Stomach (tissue), 9 donors: Measurements from ENCODE around the gene NUP93. TPM values are rescaled to one million over a fixed set of nuclear protein-coding genes. Genes with fewer than 3 reads are reported as not detected.
"Not testable (repeated sequence)": the region's sequence is repeated elsewhere in the genome, so short reads cannot be mapped to it uniquely, and the experiment has no call there.

Source experiments
- DNase-seq, 2 donors: peaks; one replicate each; pipeline versions ENCODE4 v3.0.0 to v3.0.0-alpha.2; 2013 to 2019
- H3K27ac ChIP-seq, 5 donors: fragments of 200-600 bp in 4 of 5; sonication (generic) in 4 of 5; one replicate each; pipeline ENCODE4 v1.5.1; 2013 to 2019; ENCODE audit warnings: mild to moderate bottlenecking in 1 of 5, moderate library complexity in 1 of 5
- H3K27me3 ChIP-seq, 3 donors: fragments of 200-600 bp; sonication (generic); one replicate each; pipeline ENCODE4 v1.5.1; 2017 to 2019; ENCODE audit warnings: mixed run types in 1 of 3
- H3K36me3 ChIP-seq, 4 donors: fragments of 200-600 bp; sonication (generic); 1 replicate in 3 of 4; 2 replicates in 1 of 4; pipeline ENCODE4 v1.5.1; 2016 to 2019
- H3K4me1 ChIP-seq, 4 donors: fragments of 200-600 bp; sonication (generic); one replicate each; pipeline ENCODE4 v1.5.1; 2016 to 2019
- H3K4me3 ChIP-seq, 4 donors: fragments of 200-600 bp; sonication (generic) in 3 of 4; one replicate each; pipeline ENCODE4 v1.5.1; 2016 to 2019; ENCODE audit warnings: mild to moderate bottlenecking in 1 of 4
- H3K9me3 ChIP-seq, 4 donors: fragments of 200-600 bp; sonication (generic); one replicate each; pipeline ENCODE4 v1.5.1; 2016 to 2019
- EP300 ChIP-seq: sonication (generic); formaldehyde crosslinking; IDR thresholded peaks from one replicate; pipeline ENCODE4 v1.6.1; 2017; ENCODE audit warnings: antibody characterized with exemption
- POLR2A ChIP-seq, 4 donors: fragments of 450-650 bp; IDR thresholded peaks; one replicate each; pipeline ENCODE4 v1.6.1; 2016; ENCODE audit warnings: antibody characterized with exemption in 4 of 4, control low read depth in 2 of 4, mild to moderate bottlenecking in 1 of 4, moderate library complexity in 1 of 4
- POLR2AphosphoS5 ChIP-seq, 3 donors: sonication (generic); formaldehyde crosslinking; IDR thresholded peaks; one replicate each; pipeline ENCODE4 v1.6.1; 2016; ENCODE audit warnings: antibody characterized with exemption in 3 of 3
- WGBS, 5 donors: extraction: QIAGEN DNeasy Blood & Tissue Kit in 3 of 5; methylation state at CpG; one replicate each; pipeline versions ENCODE4 v1.1.5 to v1.1.7; 2013 to 2018; 5-methylcytosine and 5-hydroxymethylcytosine counted together
- intact Hi-C: fragments of 100-400 bp; cut with DNase I; formaldehyde crosslinking; loops from one replicate; pipeline ENCODE4 v1.15.1; 2023; ENCODE audit warnings: low total_unique reads
- polyA plus RNA-seq, 3 donors: library from polyadenylated mRNA; stranded (reverse); fragments of 200-250 nt; gene quantifications; one replicate each; pipeline ENCODE4 v1.2.3, GENCODE V29; 2013
- total RNA-seq, 5 donors: library from RNA; depleted of rRNA; stranded (reverse); fragments of >200 nt; gene quantifications; one replicate each; pipeline versions ENCODE4 v1.1.0 to v1.2.3, GENCODE V29; 2014 to 2016
- TF ChIP-seq, protein P1 (sequence below), 7 experiments: fragments of 450-650 bp in 4 of 7; fragments of 200-600 bp in 3 of 7; sonication (generic) in 3 of 7; IDR thresholded peaks; one replicate each; pipeline ENCODE4 v1.5.1; 2016 to 2019; ENCODE audit warnings: antibody characterized with exemption in 7 of 7, control low read depth in 2 of 7, mild to moderate bottlenecking in 1 of 7
- donor health status: healthy with polysubstance abuse.
- donor health status: Bipolar disorder and iron deficiency.
- donor health status: healthy.

NUP93 gene
- total and polyA plus RNA-seq, 8 donors = 26.7 to 184 (median 47.2) TPM

DNA sequence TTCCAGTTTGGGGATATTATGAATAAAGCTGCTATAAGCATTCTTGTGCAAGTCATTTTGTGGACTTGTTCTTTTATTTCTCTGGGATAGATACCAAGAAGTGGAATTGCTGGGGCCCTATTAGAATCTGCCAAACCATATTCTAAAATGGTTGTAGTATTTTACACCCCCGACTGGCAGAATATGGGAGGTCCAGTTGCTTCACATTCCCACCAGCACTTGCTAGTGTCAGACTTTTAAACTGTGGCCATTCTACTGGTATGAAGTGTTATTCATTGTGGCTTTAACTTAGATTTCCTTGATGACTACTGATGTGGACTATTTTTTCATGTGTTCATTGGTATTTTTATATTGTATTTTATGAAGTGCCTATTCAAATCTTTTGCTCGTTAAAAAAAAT lies 18.1 kb upstream of the NUP93 start:
- H3K4me3 ChIP-seq = no peak overlapping the region
- no peak for TF ChIP-seq EP300
- TF ChIP-seq, protein P1, sequence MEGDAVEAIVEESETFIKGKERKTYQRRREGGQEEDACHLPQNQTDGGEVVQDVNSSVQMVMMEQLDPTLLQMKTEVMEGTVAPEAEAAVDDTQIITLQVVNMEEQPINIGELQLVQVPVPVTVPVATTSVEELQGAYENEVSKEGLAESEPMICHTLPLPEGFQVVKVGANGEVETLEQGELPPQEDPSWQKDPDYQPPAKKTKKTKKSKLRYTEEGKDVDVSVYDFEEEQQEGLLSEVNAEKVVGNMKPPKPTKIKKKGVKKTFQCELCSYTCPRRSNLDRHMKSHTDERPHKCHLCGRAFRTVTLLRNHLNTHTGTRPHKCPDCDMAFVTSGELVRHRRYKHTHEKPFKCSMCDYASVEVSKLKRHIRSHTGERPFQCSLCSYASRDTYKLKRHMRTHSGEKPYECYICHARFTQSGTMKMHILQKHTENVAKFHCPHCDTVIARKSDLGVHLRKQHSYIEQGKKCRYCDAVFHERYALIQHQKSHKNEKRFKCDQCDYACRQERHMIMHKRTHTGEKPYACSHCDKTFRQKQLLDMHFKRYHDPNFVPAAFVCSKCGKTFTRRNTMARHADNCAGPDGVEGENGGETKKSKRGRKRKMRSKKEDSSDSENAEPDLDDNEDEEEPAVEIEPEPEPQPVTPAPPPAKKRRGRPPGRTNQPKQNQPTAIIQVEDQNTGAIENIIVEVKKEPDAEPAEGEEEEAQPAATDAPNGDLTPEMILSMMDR (IDR thresholded peaks at IDR 0.05) = no peak
- no peak for TF ChIP-seq POLR2A (IDR thresholded peaks at IDR 0.05)
- no peak for TF ChIP-seq POLR2AphosphoS5 (IDR thresholded peaks at IDR 0.05)
- intact Hi-C loops = no loop called here
- WGBS, 5 donors = 86 to 96% (median 93%) methylated on average over 2 of the region's 2 CpGs
- DNase-seq = no peak
- H3K27ac ChIP-seq = no peak overlapping the region
- no peaks in the 10 kb centered on the region for H3K36me3 ChIP-seq
- no peaks in the 10 kb centered on the region for H3K4me1 ChIP-seq
- H3K9me3 ChIP-seq = no peaks in the 10 kb centered on the region
- no peaks in the 10 kb centered on the region for H3K27me3 ChIP-seq

DNA sequence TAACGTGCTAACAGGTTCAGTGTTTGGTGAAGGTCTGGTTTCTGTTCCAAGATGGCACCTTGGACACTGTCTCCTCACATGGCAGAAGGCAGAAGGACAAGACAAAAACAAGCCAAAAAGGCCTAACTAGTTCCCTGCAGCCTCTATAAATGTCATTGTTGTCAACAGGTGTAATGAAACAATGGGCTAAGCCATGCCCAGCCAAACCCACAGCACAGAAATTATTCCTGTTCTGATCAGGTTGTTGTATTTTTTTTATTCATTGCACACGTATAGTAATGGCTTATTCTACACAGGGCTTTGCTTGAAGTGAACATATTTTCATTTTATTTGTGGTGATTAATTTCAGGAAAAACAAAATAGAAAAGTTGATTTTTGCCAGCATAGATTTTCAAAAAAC lies 16.1 kb upstream of the NUP93 start:
- DNase-seq = no peak
- 84 to 96% (median 91%) methylated on average over 2 of the region's 2 CpGs for WGBS, 5 donors
- no peaks in the 10 kb centered on the region for H3K27me3 ChIP-seq
- TF ChIP-seq POLR2AphosphoS5 (IDR thresholded peaks at IDR 0.05) (no peak), POLR2A (IDR thresholded peaks at IDR 0.05) (no peak), EP300 (no peak)
- TF ChIP-seq, protein P1 (IDR thresholded peaks at IDR 0.05) = no peak
- no peaks in the 10 kb centered on the region for H3K4me1 ChIP-seq
- H3K9me3 ChIP-seq = no peaks in the 10 kb centered on the region
- H3K36me3 ChIP-seq = no peaks in the 10 kb centered on the region
- no peak overlapping the region for H3K27ac ChIP-seq
- intact Hi-C loops = no loop called here
- no peak overlapping the region for H3K4me3 ChIP-seq

DNA sequence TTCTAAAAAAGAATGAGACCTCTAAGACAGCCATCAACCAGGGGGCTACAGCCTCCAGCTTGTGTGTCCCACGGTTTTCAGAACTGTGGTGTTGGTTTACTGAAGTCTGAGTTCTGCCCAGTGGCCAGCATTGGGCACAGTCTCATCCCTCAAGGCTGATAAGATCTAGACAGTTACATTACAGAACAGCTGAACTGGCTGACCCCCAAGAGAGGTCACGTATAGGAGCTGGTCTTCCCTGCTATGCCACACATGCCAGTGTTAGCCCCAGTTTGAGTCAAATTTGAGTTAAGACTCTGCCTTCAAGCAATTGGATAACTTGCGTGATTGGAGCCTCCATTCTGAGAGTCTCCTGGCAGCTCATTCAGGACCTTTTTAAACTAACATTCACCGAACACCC lies 14.8 kb upstream of the NUP93 start:
- Histone ChIP-seq H3K27ac (no peak overlapping the region), H3K27me3 (no peaks in the 10 kb centered on the region), H3K4me3 (no peak overlapping the region), H3K9me3 (no peaks in the 10 kb centered on the region), H3K36me3 (no peaks in the 10 kb centered on the region), H3K4me1 (no peaks in the 10 kb centered on the region)
- no peak for DNase-seq
- 72 to 81% (median 76%) methylated on average over 4 of the region's 4 CpGs for WGBS, 5 donors
- TF ChIP-seq, protein P1 (IDR thresholded peaks at IDR 0.05) = no peak
- no peak for TF ChIP-seq POLR2A (IDR thresholded peaks at IDR 0.05)
- no peak for TF ChIP-seq EP300
- TF ChIP-seq POLR2AphosphoS5 (IDR thresholded peaks at IDR 0.05) = no peak
- intact Hi-C loops = no loop called here

DNA sequence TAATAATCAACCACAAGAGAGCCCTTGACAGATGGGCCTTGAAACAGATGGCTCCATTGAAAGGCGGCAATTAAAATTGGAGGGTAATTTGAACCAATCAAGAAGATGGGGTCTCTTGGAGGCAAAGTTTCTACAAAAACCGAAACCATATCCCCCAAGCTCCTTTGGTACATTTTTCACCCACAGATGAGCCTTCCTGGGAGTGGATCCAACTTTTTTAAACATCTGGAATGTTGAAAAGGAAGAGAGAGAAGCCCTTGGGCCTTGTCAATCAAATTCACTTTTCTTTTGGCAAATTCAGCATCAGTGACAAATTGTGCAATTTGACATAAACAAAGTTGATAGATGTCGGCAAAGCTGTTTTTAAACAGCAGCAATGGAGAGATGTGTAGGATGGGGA lies 13.2 kb upstream of the NUP93 start:
- Histone ChIP-seq H3K9me3 (no peaks in the 10 kb centered on the region), H3K27me3 (no peaks in the 10 kb centered on the region), H3K27ac (no peak overlapping the region), H3K4me3 (no peak overlapping the region), H3K36me3 (no peaks in the 10 kb centered on the region), H3K4me1 (no peaks in the 10 kb centered on the region)
- intact Hi-C loops = no loop called here
- TF ChIP-seq, protein P1 (IDR thresholded peaks at IDR 0.05) = no peak
- TF ChIP-seq EP300 = no peak
- no peak for TF ChIP-seq POLR2A (IDR thresholded peaks at IDR 0.05)
- TF ChIP-seq POLR2AphosphoS5 (IDR thresholded peaks at IDR 0.05) = no peak
- 76 to 87% (median 80%) methylated on average over 3 of the region's 3 CpGs for WGBS, 5 donors
- no peak for DNase-seq

DNA sequence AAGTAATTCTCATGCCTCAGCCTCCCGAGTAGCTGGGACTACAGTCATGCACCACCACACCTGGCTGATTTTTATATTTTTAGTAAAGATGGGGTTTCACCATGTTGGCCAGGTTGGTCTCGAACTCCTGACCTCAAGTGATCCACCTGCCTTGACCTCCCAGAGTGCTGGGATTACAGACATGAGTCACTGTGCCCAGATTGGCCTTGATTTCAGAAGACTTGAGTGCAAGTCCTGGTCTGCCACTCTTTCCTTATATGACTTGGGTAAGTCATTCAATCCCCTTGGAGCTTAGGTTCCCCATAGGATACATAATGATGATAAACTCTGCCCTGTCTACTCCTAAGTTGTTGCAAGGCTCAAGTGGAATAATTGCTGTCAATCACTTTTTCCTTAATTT lies 12.4 kb upstream of the NUP93 start:
- H3K27me3 ChIP-seq, H3K36me3 ChIP-seq, H3K27ac ChIP-seq, H3K9me3 ChIP-seq, H3K4me1 ChIP-seq, intact Hi-C loops, DNase-seq, H3K4me3 ChIP-seq: not testable (repeated sequence)
- WGBS, 5 donors = 82 to 93% (median 90%) methylated on average over 2 of the region's 2 CpGs
